K562 (cell line): ENCODE data around the gene FBXW7. TPM values are rescaled to one million over a fixed set of nuclear protein-coding genes. Genes with fewer than 3 reads are reported as not detected.

ENCODE experiments used
- ATAC-seq: fragments of 200-7000 bp; cut with Tn5 transposase; 3 replicates; pipeline ENCODE4 v1.9.1; 2020; ENCODE audit warnings: moderate library complexity
- BruUV-seq: library from RNA; stranded (reverse); fragments of 400-500 nt; replicated peaks from 2 replicates; lab custom pipeline; 2021; lab: Mats Ljungman, UMichigan
- CTCF ChIA-PET: fragments of 300-600 bp; formaldehyde crosslinking; extraction: SDS; loops from one replicate; lab custom pipeline; 2021; ENCODE audit warnings: low intra/inter-chr PET ratio; lab: Yijun Ruan, JAX
- POLR2A ChIA-PET: fragments of 300-600, 350-650 bp; sonication (Branson Sonifier 250); formaldehyde crosslinking; extraction: SDS; loops from one replicate; lab custom pipeline; 2021; ENCODE audit warnings: antibody characterized with exemption, inconsistent platforms; lab: Yijun Ruan, JAX
- DNase-seq, 4 experiments: peaks; one replicate each; pipeline versions ENCODE4 v3.0.0 to v3.0.0-alpha.2; 2011 to 2018; ENCODE audit warnings: low spot score in 3 of 4, mixed read lengths in 3 of 4; ENCODE audit errors: extremely low read depth in 1 of 4
- FAIRE-seq: peaks from 2 replicates; lab custom pipeline; 2011; peaks lifted over from hg19 to GRCh38; lab: Jason Lieb, UNC
- H2AFZ ChIP-seq: 2 replicates; pipeline ENCODE4 v1.6.0; 2011; ENCODE audit warnings: low read depth, low read length, control low read depth, inconsistent platforms
- H3K27ac ChIP-seq: fragments of 200-600 bp; 3 replicates; pipeline ENCODE4 v1.8.0; 2011; ENCODE audit warnings: low read depth, mild to moderate bottlenecking, control low read depth, inconsistent platforms, low read length, moderate library complexity, mixed read lengths; ENCODE audit errors: extremely low read depth
- H3K27me3 ChIP-seq, 2 experiments: fragments of 300-600 bp in 1 of 2; 2 replicates in 1 of 2; 3 replicates in 1 of 2; pipeline versions ENCODE4 v1.6.0 to v1.8.0; 2011; ENCODE audit warnings: inconsistent platforms in 2 of 2, low read length in 2 of 2, mild to moderate bottlenecking in 1 of 2, mixed read lengths in 1 of 2, moderate library complexity in 1 of 2; ENCODE audit not compliant: control insufficient read depth in 2 of 2, insufficient read depth in 2 of 2
- H3K36me3 ChIP-seq: fragments of 300-600 bp; 3 replicates; pipeline ENCODE4 v1.8.0; 2011; ENCODE audit warnings: mild to moderate bottlenecking, low read length, inconsistent platforms; ENCODE audit not compliant: control insufficient read depth, insufficient read depth
- H3K4me1 ChIP-seq, 2 experiments: fragments of 200-600 bp in 1 of 2; replicated peaks in 1 of 2; 2 replicates in 1 of 2; 3 replicates in 1 of 2; pipeline versions ENCODE4 v1.5.1 to v1.8.0; 2011; ENCODE audit warnings: inconsistent platforms in 2 of 2, low read length in 2 of 2, mild to moderate bottlenecking in 1 of 2, mixed read lengths in 1 of 2, moderate library complexity in 1 of 2; ENCODE audit not compliant: control insufficient read depth in 2 of 2, insufficient read depth in 2 of 2
- H3K4me2 ChIP-seq: 2 replicates; pipeline ENCODE4 v1.6.1; 2011; ENCODE audit warnings: low read length, control low read depth, inconsistent platforms, mixed read lengths; ENCODE audit not compliant: insufficient read depth
- H3K4me3 ChIP-seq: fragments of 200-600 bp; sonication (generic), shearing (Covaris generic); 2 replicates; pipeline ENCODE4 v1.5.1; 2016; ENCODE audit warnings: control low read depth, inconsistent platforms
- H3K79me2 ChIP-seq: fragments of 200-600 bp; 3 replicates; pipeline ENCODE4 v1.8.0; 2011; ENCODE audit warnings: low read length, inconsistent platforms; ENCODE audit not compliant: control insufficient read depth, insufficient read depth
- H3K9ac ChIP-seq, 2 experiments: 2 replicates each; pipeline versions ENCODE4 v1.6.0 to v1.6.1; 2011; ENCODE audit warnings: low read depth in 2 of 2, low read length in 2 of 2, control low read depth in 1 of 2, inconsistent platforms in 1 of 2, mild to moderate bottlenecking in 1 of 2, mixed read lengths in 1 of 2; ENCODE audit not compliant: insufficient read depth in 1 of 2
- H3K9me1 ChIP-seq: one replicate; pipeline ENCODE4 v1.6.0; 2011; ENCODE audit warnings: inconsistent platforms, mild to moderate bottlenecking, low read length, moderate library complexity; ENCODE audit not compliant: control insufficient read depth, insufficient read depth
- H3K9me3 ChIP-seq: replicated peaks from 2 replicates; pipeline ENCODE4 v1.5.1; 2011; ENCODE audit warnings: low read depth, low read length, inconsistent platforms; ENCODE audit not compliant: control insufficient read depth, insufficient read depth
- H4K20me1 ChIP-seq: replicated peaks from 2 replicates; pipeline ENCODE4 v1.6.1; 2011; ENCODE audit warnings: low read length, inconsistent platforms, mixed read lengths; ENCODE audit not compliant: control insufficient read depth, insufficient read depth
- CBX8 ChIP-seq: fragments of 200-600 bp; sonication (generic); IDR thresholded peaks from 2 replicates; pipeline ENCODE4 v1.6.1; 2012; ENCODE audit warnings: borderline replicate concordance, mixed run types, low read depth, mild to moderate bottlenecking, moderate library complexity, mixed read lengths, low read length, control low read depth, inconsistent platforms; ENCODE audit not compliant: poor library complexity, severe bottlenecking; ENCODE audit errors: extremely low read depth
- DIDO1 ChIP-seq: fragments of 450-650 bp; IDR thresholded peaks from 2 replicates; pipeline ENCODE4 v1.6.1; 2016; ENCODE audit warnings: low read depth, missing biosample characterization, missing genetic modification characterization
- GATA2 ChIP-seq: sonication (generic); formaldehyde crosslinking; IDR thresholded peaks from 2 replicates; pipeline ENCODE4 v1.4.0; 2020; ENCODE audit warnings: mild to moderate bottlenecking, missing genetic modification reagents
- LARP7 ChIP-seq: fragments of 450-650 bp; IDR thresholded peaks from 2 replicates; pipeline ENCODE4 v1.6.1; 2016
- POLR2A ChIP-seq: fragments of 450-650 bp; conservative IDR thresholded peaks from 2 replicates; pipeline ENCODE4 v1.6.1; 2016
- U2AF1 ChIP-seq: fragments of 200-400 bp; formaldehyde crosslinking; optimal IDR thresholded peaks from 2 replicates; pipeline ENCODE3; 2017; ENCODE audit warnings: mild to moderate bottlenecking, low read depth, low read length, moderate library complexity
- ZNF57 ChIP-seq: fragments of 450-650 bp; formaldehyde crosslinking; IDR thresholded peaks from 2 replicates; pipeline ENCODE4 v1.4.0; 2020; ENCODE audit warnings: mild to moderate bottlenecking, moderate library complexity
- WGBS: fragments of 100-300 bp; shearing (Covaris generic); methylation state at CpG from one replicate; pipeline ENCODE4 v1.1.6; 2016; ENCODE audit warnings: low coverage, mixed read lengths; ENCODE audit not compliant: insufficient coverage; ENCODE audit errors: missing lambda C conversion rate; 5-methylcytosine and 5-hydroxymethylcytosine counted together
- in situ Hi-C: fragments of 300-500 bp; cut with MboI; formaldehyde crosslinking; loops from 4 replicates; pipeline ENCODE4 v1.15.0; 2018; ENCODE audit warnings: inconsistent platforms, mixed read lengths
- intact Hi-C: fragments of 100-400 bp; cut with micrococcal nuclease; formaldehyde crosslinking; loops from 2 replicates; pipeline ENCODE4 v1.14.2; 2022
- microRNA-seq: library from miRNA; unstranded; fragments of <30 nt; microRNA quantifications from one replicate; pipeline ENCODE4, GENCODE V29; 2018; ENCODE audit warnings: borderline microRNAs expressed
- polyA plus RNA-seq, 8 experiments: library from polyadenylated mRNA; depleted of rRNA in 4 of 8; stranded (reverse) in 5 of 8; unstranded in 3 of 8; fragments of >200 nt; fragmentation: Nextera tagmentation in 2 of 8; fragmentation: Illumina TruSeq in 1 of 8; extraction: Ambion mirVana in 2 of 8; extraction: Trizol in 1 of 8; gene quantifications; 2 replicates each; pipeline versions ENCODE4 v1.2.1 to v1.2.3, GENCODE V29; 2011 to 2014; ENCODE audit warnings: inconsistent platforms in 1 of 8, missing spikeins in 1 of 8
- small RNA-seq: library from RNA; depleted of rRNA; stranded (forward); fragments of <200 nt; gene quantifications from one replicate; pipeline ENCODE3, GENCODE V24; 2014
- total RNA-seq, 7 experiments: library from RNA; depleted of rRNA in 6 of 7; stranded (reverse); fragments of >200 nt in 6 of 7; fragmentation: Illumina TruSeq in 2 of 7; extraction: Trizol in 2 of 7; gene quantifications; 2 replicates each; pipeline versions ENCODE4 v1.2.1 to v1.2.3, GENCODE V29; 2011 to 2021; ENCODE audit warnings: low replicate concordance in 1 of 7

FBXW7 gene
- total and polyA plus RNA-seq, 9 of the 15 experiments (the other 6 are each of a cell fraction or from before 2014, with no cell fraction given) = 6.8 to 44.2 (median 16.4) TPM

GRCh38 chr4:152273343-152273742 lies 262.5 kb downstream of the FBXW7 start:
- ChIA-PET POLR2A (no interaction called here), CTCF (no interaction called here)
- Histone ChIP-seq H2AFZ (peak overlapping the region; percentile 81), H3K4me2 (peak overlapping the region; percentile 46), H3K4me1 (no peaks in the 10 kb centered on the region), H3K27me3 (peaks cover 2 to 34% of the 10 kb centered on the region in 2 experiments; a peak in 4 of 5 replicates), H3K9ac (no peak overlapping the region), H3K4me3 (no peak overlapping the region), H3K9me1 (no peaks in the 10 kb centered on the region), H3K9me3 (no peaks in the 10 kb centered on the region), H3K79me2 (no peaks in the 10 kb centered on the region), H4K20me1 (no peaks in the 10 kb centered on the region), H3K36me3 (no peaks in the 10 kb centered on the region), H3K27ac (no peak overlapping the region)
- intact Hi-C loops = no loop called here
- DNase-seq = no peak
- ATAC-seq = no peak
- in situ Hi-C loops = no loop called here
- no peak for TF ChIP-seq GATA2 (CRISPR knock-in tag)
- TF ChIP-seq POLR2A = no peak
- TF ChIP-seq LARP7 = no peak
- TF ChIP-seq U2AF1 = no peak
- no peak for TF ChIP-seq ZNF57 (CRISPR knock-in tag)
- no peak for TF ChIP-seq CBX8
- no peak for TF ChIP-seq DIDO1
- 6% methylated on average over 1 of the region's 1 CpG for WGBS
- FAIRE-seq = no peak
- no TSS peak for BruUV-seq

Small RNAs within 50 kb of the gene (microRNA-seq; reads per million reads assigned to microRNA genes)
- 1.5 reads per million, percentile 17 among the genes with 10 or more reads in this experiment for gene MIR3140

Small RNAs within 50 kb of the gene (small RNA-seq; reads per million reads assigned to genes)
- 0.18 reads per million for gene MIR3140

Other genes starting within 250 kb of the FBXW7 start
- gene TMEM154, start 143.9 kb upstream of the FBXW7 start, total RNA-seq (2014; rRNA removed) = 0.27 and 2.1 TPM in 2 replicates
- 1.8 and 2.4 TPM in 2 replicates for gene TMEM154, start 143.9 kb upstream of the FBXW7 start, total RNA-seq (2014; rRNA removed; fragmentation: Illumina TruSeq; extraction: Trizol)
- gene TMEM154, start 143.9 kb upstream of the FBXW7 start, total RNA-seq (2015; rRNA removed; fragmentation: Illumina TruSeq; extraction: Trizol) = 1.6 and 2.0 TPM in 2 replicates
- gene TMEM154, start 143.9 kb upstream of the FBXW7 start, total RNA-seq (2021) = 1.6 and 2.0 TPM in 2 replicates
- gene TMEM154, start 143.9 kb upstream of the FBXW7 start, polyA plus RNA-seq (2011; rRNA removed) = 0.04 and 0.13 TPM in 2 replicates
- 0.58 and 0.96 TPM in 2 replicates for gene TMEM154, start 143.9 kb upstream of the FBXW7 start, polyA plus RNA-seq (2014; fragmentation: Illumina TruSeq; extraction: Trizol)
- gene TMEM154, start 143.9 kb upstream of the FBXW7 start, polyA plus RNA-seq (2014; fragmentation: Nextera tagmentation; extraction: Ambion mirVana) = under 1 TPM; 0.38 to 0.73 TPM
- gene TMEM154, start 143.9 kb upstream of the FBXW7 start, polyA plus RNA-seq (2014; rRNA removed) = 0.56 and 1.6 TPM in 2 replicates
- gene TIGD4, start 243.6 kb upstream of the FBXW7 start, total RNA-seq (2014; rRNA removed) = 0.18 and 0.20 TPM in 2 replicates
- 0.25 and 0.35 TPM in 2 replicates for gene TIGD4, start 243.6 kb upstream of the FBXW7 start, total RNA-seq (2014; rRNA removed; fragmentation: Illumina TruSeq; extraction: Trizol)
- 0.11 and 0.14 TPM in 2 replicates for gene TIGD4, start 243.6 kb upstream of the FBXW7 start, total RNA-seq (2015; rRNA removed; fragmentation: Illumina TruSeq; extraction: Trizol)
- 0.11 and 0.25 TPM in 2 replicates for gene TIGD4, start 243.6 kb upstream of the FBXW7 start, total RNA-seq (2021)
- 0.09 and 0.22 TPM in 2 replicates for gene TIGD4, start 243.6 kb upstream of the FBXW7 start, polyA plus RNA-seq (2011; rRNA removed)
- 0.07 and 0.21 TPM in 2 replicates for gene TIGD4, start 243.6 kb upstream of the FBXW7 start, polyA plus RNA-seq (2014; fragmentation: Illumina TruSeq; extraction: Trizol)
- gene TIGD4, start 243.6 kb upstream of the FBXW7 start, polyA plus RNA-seq (2014; fragmentation: Nextera tagmentation; extraction: Ambion mirVana) = under 1 TPM; 0.07 to 0.10 TPM
- gene TIGD4, start 243.6 kb upstream of the FBXW7 start, polyA plus RNA-seq (2014; rRNA removed) = 0.24 and 0.28 TPM in 2 replicates
- 21.0 and 21.8 TPM in 2 replicates for gene ARFIP1, start 243.9 kb upstream of the FBXW7 start, total RNA-seq (2014; rRNA removed)
- gene ARFIP1, start 243.9 kb upstream of the FBXW7 start, total RNA-seq (2014; rRNA removed; fragmentation: Illumina TruSeq; extraction: Trizol) = 25.1 and 26.6 TPM in 2 replicates
- 22.2 and 23.7 TPM in 2 replicates for gene ARFIP1, start 243.9 kb upstream of the FBXW7 start, total RNA-seq (2015; rRNA removed; fragmentation: Illumina TruSeq; extraction: Trizol)
- 20.9 and 21.5 TPM in 2 replicates for gene ARFIP1, start 243.9 kb upstream of the FBXW7 start, total RNA-seq (2021)
- 10.9 and 19.8 TPM in 2 replicates for gene ARFIP1, start 243.9 kb upstream of the FBXW7 start, polyA plus RNA-seq (2011; rRNA removed)
- 14.1 and 18.5 TPM in 2 replicates for gene ARFIP1, start 243.9 kb upstream of the FBXW7 start, polyA plus RNA-seq (2014; fragmentation: Illumina TruSeq; extraction: Trizol)
- gene ARFIP1, start 243.9 kb upstream of the FBXW7 start, polyA plus RNA-seq (2014; fragmentation: Nextera tagmentation; extraction: Ambion mirVana) = 10 to 100 TPM; 19.9 to 22.9 TPM
- 14.1 and 20.8 TPM in 2 replicates for gene ARFIP1, start 243.9 kb upstream of the FBXW7 start, polyA plus RNA-seq (2014; rRNA removed)